ENCODE results near the gene MPRIP. TPM values are rescaled to one million over a fixed set of nuclear protein-coding genes. Genes with fewer than 3 reads are reported as not detected.

The MPRIP gene
- total and polyA plus RNA-seq, 2 of the 13 experiments (the other 11 are each of a cell fraction or from before 2014, with no cell fraction given): 50.2 to 52.4 TPM

DNA sequence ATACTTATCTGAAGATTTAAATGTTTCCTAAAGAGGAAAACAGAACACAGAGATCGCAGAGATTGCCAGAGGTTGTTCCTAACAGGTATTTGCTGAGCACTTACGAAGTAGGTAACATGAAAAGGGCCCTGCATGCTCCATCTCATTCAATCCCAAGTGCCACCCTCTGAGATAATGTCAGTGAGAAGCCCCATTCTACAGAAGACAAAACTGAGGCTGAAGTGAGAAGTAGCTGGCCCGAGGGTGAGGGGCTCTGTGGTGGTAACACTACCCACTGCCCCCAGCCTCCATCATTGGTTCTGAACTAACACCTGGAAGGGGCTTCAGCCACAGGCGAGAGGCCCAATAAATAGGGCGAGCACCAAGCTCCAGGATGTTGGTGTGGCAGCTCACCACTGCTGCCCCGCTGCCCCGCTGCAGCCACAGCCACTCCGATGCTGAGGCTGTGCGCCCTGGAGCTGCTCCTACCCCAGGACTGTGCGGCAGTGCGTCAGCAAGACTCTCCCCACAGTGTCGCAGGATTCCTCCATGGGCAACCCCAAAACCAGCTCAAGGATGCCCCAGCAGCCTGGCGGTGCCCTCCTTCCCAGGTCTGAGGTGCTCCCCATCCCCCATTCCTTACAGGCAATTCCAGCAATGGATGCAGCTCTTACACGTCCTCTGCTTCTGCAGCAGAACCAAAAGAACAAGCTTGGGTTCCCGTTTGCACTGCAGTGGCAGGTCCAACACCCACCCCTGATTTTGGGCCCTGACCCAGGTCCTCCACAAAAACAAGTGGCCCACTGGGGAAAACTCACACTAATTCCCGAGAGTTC, 184.4 kb downstream of the MPRIP start (continued):
- TF ChIP-seq, protein P1, sequence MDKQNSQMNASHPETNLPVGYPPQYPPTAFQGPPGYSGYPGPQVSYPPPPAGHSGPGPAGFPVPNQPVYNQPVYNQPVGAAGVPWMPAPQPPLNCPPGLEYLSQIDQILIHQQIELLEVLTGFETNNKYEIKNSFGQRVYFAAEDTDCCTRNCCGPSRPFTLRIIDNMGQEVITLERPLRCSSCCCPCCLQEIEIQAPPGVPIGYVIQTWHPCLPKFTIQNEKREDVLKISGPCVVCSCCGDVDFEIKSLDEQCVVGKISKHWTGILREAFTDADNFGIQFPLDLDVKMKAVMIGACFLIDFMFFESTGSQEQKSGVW (CRISPR knock-in tag; IDR thresholded peaks at IDR 0.05; ENCODE audit: borderline replicate concordance): no peak
- TF ChIP-seq FOSL2 (CRISPR knock-in tag; IDR thresholded peaks at IDR 0.05) (no peak), ZNF629 (CRISPR knock-in tag; conservative IDR thresholded peaks at IDR 0.05) (peak; percentile 73), ZNF256 (CRISPR knock-in tag; conservative IDR thresholded peaks at IDR 0.05) (no peak), SIX4 (CRISPR knock-in tag; IDR thresholded peaks at IDR 0.05) (no peak)
- TF ChIP-seq, protein P2, sequence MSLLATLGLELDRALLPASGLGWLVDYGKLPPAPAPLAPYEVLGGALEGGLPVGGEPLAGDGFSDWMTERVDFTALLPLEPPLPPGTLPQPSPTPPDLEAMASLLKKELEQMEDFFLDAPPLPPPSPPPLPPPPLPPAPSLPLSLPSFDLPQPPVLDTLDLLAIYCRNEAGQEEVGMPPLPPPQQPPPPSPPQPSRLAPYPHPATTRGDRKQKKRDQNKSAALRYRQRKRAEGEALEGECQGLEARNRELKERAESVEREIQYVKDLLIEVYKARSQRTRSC (CRISPR knock-in tag; IDR thresholded peaks at IDR 0.05; ENCODE audit: low read depth): no peak
- TF ChIP-seq, protein P3, sequence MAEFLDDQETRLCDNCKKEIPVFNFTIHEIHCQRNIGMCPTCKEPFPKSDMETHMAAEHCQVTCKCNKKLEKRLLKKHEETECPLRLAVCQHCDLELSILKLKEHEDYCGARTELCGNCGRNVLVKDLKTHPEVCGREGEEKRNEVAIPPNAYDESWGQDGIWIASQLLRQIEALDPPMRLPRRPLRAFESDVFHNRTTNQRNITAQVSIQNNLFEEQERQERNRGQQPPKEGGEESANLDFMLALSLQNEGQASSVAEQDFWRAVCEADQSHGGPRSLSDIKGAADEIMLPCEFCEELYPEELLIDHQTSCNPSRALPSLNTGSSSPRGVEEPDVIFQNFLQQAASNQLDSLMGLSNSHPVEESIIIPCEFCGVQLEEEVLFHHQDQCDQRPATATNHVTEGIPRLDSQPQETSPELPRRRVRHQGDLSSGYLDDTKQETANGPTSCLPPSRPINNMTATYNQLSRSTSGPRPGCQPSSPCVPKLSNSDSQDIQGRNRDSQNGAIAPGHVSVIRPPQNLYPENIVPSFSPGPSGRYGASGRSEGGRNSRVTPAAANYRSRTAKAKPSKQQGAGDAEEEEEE (CRISPR knock-in tag; IDR thresholded peaks at IDR 0.05; ENCODE audit: borderline replicate concordance): no peak
